HCT116 (cell line): Measurements from ENCODE around the gene ITK. TPM values are rescaled to one million over a fixed set of nuclear protein-coding genes. Genes with fewer than 3 reads are reported as not detected.

Experiments used
- ATAC-seq: fragments of 200-7000 bp; cut with Tn5 transposase; 2 replicates; pipeline ENCODE4 v1.9.1; 2020; ENCODE audit warnings: mild to moderate bottlenecking, moderate library complexity
- BruUV-seq: library from RNA; stranded (reverse); fragments of 400-500 nt; replicated peaks from 2 replicates; lab custom pipeline; 2021; lab: Mats Ljungman, UMichigan
- CTCF ChIA-PET: fragments of 300-600 bp; sonication (Branson Sonifier 250); formaldehyde crosslinking; loops from one replicate; lab custom pipeline; 2021; ENCODE audit warnings: antibody characterized with exemption; lab: Charles Lee
- POLR2A ChIA-PET: fragments of 300-600, 350-600 bp; sonication (Branson Sonifier 250); formaldehyde crosslinking; loops from one replicate; lab custom pipeline; 2021; ENCODE audit warnings: antibody characterized with exemption; lab: Charles Lee
- RAD21 ChIA-PET, 2 experiments: fragments of 300-600 bp; sonication (Branson Sonifier 250); formaldehyde crosslinking; loops; one replicate each; lab custom pipeline; 2023; ENCODE audit warnings: low total read pairs in 2 of 2; ENCODE audit not compliant: uncharacterized antibody in 2 of 2, unreplicated experiment in 2 of 2, low non-redundant PET in 1 of 2; lab: Charles Lee
- DNase-seq: peaks from one replicate; pipeline ENCODE4 v3.0.0-alpha.2; 2010; ENCODE audit warnings: low read depth, low spot score
- H2AFZ ChIP-seq: fragments of 200-600 bp; shearing (Covaris generic), sonication (generic); 2 replicates; pipeline ENCODE4 v1.6.1; 2017; ENCODE audit warnings: low read depth, mixed run types, mixed read lengths, antibody characterized with exemption, low read length; ENCODE audit not compliant: poor library complexity, severe bottlenecking
- H3K27ac ChIP-seq: 2 replicates; pipeline ENCODE4 v1.5.1; 2012; ENCODE audit warnings: low read depth, low read length
- H3K27me3 ChIP-seq: fragments of 200-600 bp; sonication (generic); 2 replicates; pipeline ENCODE4 v1.6.1; 2016; ENCODE audit warnings: mixed run types, low read length, mixed read lengths; ENCODE audit not compliant: insufficient read depth
- H3K36me3 ChIP-seq, 2 experiments: fragments of 200-500 bp in 1 of 2; fragments of 200-600 bp in 1 of 2; sonication (Bioruptor generic) in 1 of 2; sonication (generic) in 1 of 2; 2 replicates each; pipeline versions ENCODE4 v1.5.1 to v1.6.1; 2014 to 2016; ENCODE audit warnings: low read length in 2 of 2, inconsistent platforms in 1 of 2, mixed read lengths in 1 of 2, mixed run types in 1 of 2; ENCODE audit not compliant: insufficient read depth in 2 of 2, control insufficient read depth in 1 of 2
- H3K4me1 ChIP-seq, 2 experiments: fragments of 200-600 bp in 1 of 2; sonication (generic) in 1 of 2; 2 replicates each; pipeline versions ENCODE4 v1.5.1 to v1.6.1; 2012 to 2017; ENCODE audit warnings: low read length in 2 of 2, inconsistent platforms in 1 of 2, mild to moderate bottlenecking in 1 of 2, mixed read lengths in 1 of 2, mixed run types in 1 of 2, moderate library complexity in 1 of 2; ENCODE audit not compliant: insufficient read depth in 2 of 2, control insufficient read depth in 1 of 2
- H3K4me2 ChIP-seq: fragments of 200-600 bp; sonication (generic); 2 replicates; pipeline ENCODE4 v1.6.1; 2017; ENCODE audit warnings: mixed run types, low read length, mixed read lengths
- H3K4me3 ChIP-seq, 2 experiments: fragments of 200-600 bp in 1 of 2; sonication (generic) in 1 of 2; replicated peaks in 1 of 2; 2 replicates each; pipeline ENCODE4 v1.5.1; 2011 to 2016; ENCODE audit warnings: low read length in 2 of 2, control low read depth in 1 of 2, low read depth in 1 of 2, mild to moderate bottlenecking in 1 of 2, mixed read lengths in 1 of 2, mixed run types in 1 of 2
- H3K79me2 ChIP-seq: fragments of 200-600 bp; sonication (generic); 2 replicates; pipeline ENCODE4 v1.6.1; 2017; ENCODE audit warnings: mild to moderate bottlenecking, mixed run types, low read length, moderate library complexity, mixed read lengths; ENCODE audit not compliant: insufficient read depth
- H3K9ac ChIP-seq: fragments of 200-600 bp; sonication (generic); 2 replicates; pipeline ENCODE4 v1.6.1; 2016; ENCODE audit warnings: low read length, mixed read lengths
- H3K9me2 ChIP-seq: fragments of 200-600 bp; sonication (generic), shearing (Covaris generic); 2 replicates; pipeline ENCODE4 v1.6.1; 2017; ENCODE audit warnings: mixed run types, mild to moderate bottlenecking, moderate library complexity; ENCODE audit not compliant: insufficient read depth
- H3K9me3 ChIP-seq, 2 experiments: fragments of 200-500 bp in 1 of 2; fragments of 200-600 bp in 1 of 2; sonication (Bioruptor generic) in 1 of 2; sonication (generic) in 1 of 2; 2 replicates each; pipeline ENCODE4 v1.6.1; 2014 to 2017; ENCODE audit warnings: low read length in 2 of 2, mixed read lengths in 2 of 2, inconsistent platforms in 1 of 2, low read depth in 1 of 2, mild to moderate bottlenecking in 1 of 2, mixed run types in 1 of 2, moderate library complexity in 1 of 2; ENCODE audit not compliant: control insufficient read depth in 1 of 2, insufficient read depth in 1 of 2
- H4K20me1 ChIP-seq: fragments of 200-600 bp; sonication (generic), shearing (Covaris generic); 2 replicates; pipeline ENCODE4 v1.6.1; 2017; ENCODE audit warnings: mixed run types, mild to moderate bottlenecking, moderate library complexity; ENCODE audit not compliant: insufficient read depth
- CEBPB ChIP-seq: IDR thresholded peaks from 2 replicates; pipeline ENCODE4 v1.6.1; 2012; ENCODE audit warnings: low read depth
- CTCF ChIP-seq, 3 experiments: fragments of 200-600 bp in 1 of 3; sonication (generic) in 1 of 3; IDR thresholded peaks in 2 of 3; conservative IDR thresholded peaks in 1 of 3; 2 replicates each; pipeline ENCODE4 v1.5.1; 2012 to 2017; ENCODE audit warnings: low read depth in 2 of 3, low read length in 2 of 3, antibody characterized with exemption in 1 of 3, borderline replicate concordance in 1 of 3, control low read depth in 1 of 3, mild to moderate bottlenecking in 1 of 3, mixed read lengths in 1 of 3, mixed run types in 1 of 3, moderate library complexity in 1 of 3; ENCODE audit not compliant: insufficient read depth in 1 of 3
- FOSL1 ChIP-seq: IDR thresholded peaks from 2 replicates; pipeline ENCODE4 v1.6.1; 2012; ENCODE audit warnings: low read depth
- REST ChIP-seq: IDR thresholded peaks from 2 replicates; pipeline ENCODE4 v1.6.1; 2012; ENCODE audit warnings: low read depth
- YY1 ChIP-seq: IDR thresholded peaks from 2 replicates; pipeline ENCODE4 v1.6.1; 2011; ENCODE audit warnings: low read length, low read depth, moderate library complexity, mild to moderate bottlenecking; ENCODE audit not compliant: insufficient replicate concordance; ENCODE audit errors: extremely low read depth
- ZFX ChIP-seq: fragments of 450-650 bp; IDR thresholded peaks from 2 replicates; pipeline ENCODE4 v1.6.1; 2017
- intact Hi-C: fragments of 100-400 bp; cut with micrococcal nuclease; formaldehyde crosslinking; loops from 2 replicates; pipeline ENCODE4 v1.10.0; 2022
- total RNA-seq: library from RNA; stranded (reverse); gene quantifications from one replicate; pipeline ENCODE4 v1.2.1, GENCODE V29; 2021; ENCODE audit not compliant: unreplicated experiment

The ITK gene
- total RNA-seq, 1 experiment from 2014 or later, result 0.37 TPM

- Histone ChIP-seq H3K9ac (no peak overlapping the region), H3K79me2 (no peaks in the 10 kb centered on the region), H3K27ac (no peak overlapping the region), H3K4me1 (no peaks in the 10 kb centered on the region), H3K27me3 (peaks cover 7% of the 10 kb centered on the region), H3K4me3 (no peak overlapping the region), H3K9me3 (no peaks in the 10 kb centered on the region), H2AFZ (no peak overlapping the region), H3K4me2 (no peak overlapping the region), H3K9me2 (no peaks in the 10 kb centered on the region), H4K20me1 (no peaks in the 10 kb centered on the region), H3K36me3 (no peaks in the 10 kb centered on the region)
- intact Hi-C loops, result no loop called here
- ChIA-PET POLR2A (no interaction called here), RAD21 (no interaction called here), CTCF (no interaction called here)
- BruUV-seq, result no TSS peak
- DNase-seq (no peak), ATAC-seq (no peak)
- TF ChIP-seq ZFX, result no peak
- TF ChIP-seq CTCF (IDR thresholded peaks at IDR 0.05 in 2 of 3, conservative IDR thresholded peaks at IDR 0.05 in 1 of 3; ENCODE audit: borderline replicate concordance in 1 of 3, insufficient read depth in 1 of 3, low read depth in 2 of 3, low read length in 2 of 3), result no peak
- TF ChIP-seq REST, result no peak
- no peak for TF ChIP-seq YY1
- TF ChIP-seq FOSL1, result no peak
- no peak for TF ChIP-seq CEBPB
These were observed 24.1 kb downstream of the ITK start for GRCh38 chr5:157204765-157205164.
